GM12874 (cell line): Measurements from ENCODE around the gene CEP290.

Experiments used
- CTCF ChIP-seq: IDR thresholded peaks from 2 replicates; pipeline ENCODE4 v1.5.1; 2011; ENCODE audit warnings: low read depth, mild to moderate bottlenecking, control low read depth, low read length, moderate library complexity; ENCODE audit not compliant: insufficient read depth

CEP290 gene

DNA sequence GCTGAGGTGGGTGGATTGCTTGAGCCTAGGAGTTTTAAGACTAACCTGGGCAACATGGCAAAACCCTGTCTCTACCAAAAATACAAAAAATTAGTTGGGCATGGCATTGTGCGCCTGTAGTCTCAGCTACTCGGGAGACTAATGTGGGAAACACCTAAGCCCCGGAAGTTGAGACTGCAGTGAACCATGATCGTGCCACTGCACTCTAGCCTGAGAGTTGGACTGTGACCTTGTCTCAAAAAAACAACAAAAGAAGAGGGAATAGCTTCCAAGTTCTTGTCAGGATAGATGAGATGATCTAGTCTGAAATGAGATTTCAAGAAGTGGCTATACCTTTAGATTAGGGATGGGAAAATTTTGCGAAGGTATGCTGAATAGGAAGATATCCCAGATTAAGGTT lies 97.9 kb downstream of the CEP290 start:
- TF ChIP-seq CTCF, result no peak

GRCh38 chr12:88037770-88038169 lies 104.1 kb downstream of the CEP290 start:
- TF ChIP-seq CTCF, result no peak

DNA sequence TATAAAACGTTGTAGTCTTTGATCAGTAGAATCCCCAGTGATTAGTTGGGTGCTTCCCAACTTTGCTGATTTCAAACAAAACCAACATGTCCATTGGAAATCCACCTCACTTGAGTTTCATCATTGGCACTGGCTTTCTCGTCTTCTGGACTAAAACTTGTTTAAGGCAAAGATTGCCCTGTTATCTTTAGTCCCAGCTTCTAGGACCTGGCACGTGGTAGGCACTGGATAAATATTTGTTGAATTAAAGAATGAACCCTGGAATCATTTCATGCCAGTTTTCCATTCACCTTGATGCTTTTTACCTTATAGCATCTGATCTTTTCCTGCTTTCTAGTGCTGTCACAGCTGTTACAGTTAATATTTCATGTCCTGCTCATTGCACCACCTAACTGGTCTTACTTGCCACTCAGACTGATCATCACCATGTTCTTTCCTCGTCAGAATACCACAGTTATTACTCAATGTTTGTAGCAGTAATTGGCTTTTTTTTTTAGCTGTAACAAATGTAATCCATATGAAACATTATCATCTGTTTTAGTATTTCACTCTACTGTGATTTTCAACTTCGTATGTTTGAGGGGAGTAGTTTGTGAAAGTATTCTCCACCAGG lies 105.4 kb downstream of the CEP290 start:
- TF ChIP-seq CTCF, result no peak

- no peak for TF ChIP-seq CTCF
These were observed 106.0 kb downstream of the CEP290 start for GRCh38 chr12:88035907-88036289.

GRCh38 chr12:88035271-88035906 lies 106.5 kb downstream of the CEP290 start:
- no peak for TF ChIP-seq CTCF

- no peak for TF ChIP-seq CTCF
These were observed 112.7 kb downstream of the CEP290 start, which contains the start of gene C12orf50 for GRCh38 chr12:88029093-88029665. TSS of gene C12orf50 (minus strand) at chr12:88029401. CDS start at chr12:88026962, 2,439 bp downstream.

DNA sequence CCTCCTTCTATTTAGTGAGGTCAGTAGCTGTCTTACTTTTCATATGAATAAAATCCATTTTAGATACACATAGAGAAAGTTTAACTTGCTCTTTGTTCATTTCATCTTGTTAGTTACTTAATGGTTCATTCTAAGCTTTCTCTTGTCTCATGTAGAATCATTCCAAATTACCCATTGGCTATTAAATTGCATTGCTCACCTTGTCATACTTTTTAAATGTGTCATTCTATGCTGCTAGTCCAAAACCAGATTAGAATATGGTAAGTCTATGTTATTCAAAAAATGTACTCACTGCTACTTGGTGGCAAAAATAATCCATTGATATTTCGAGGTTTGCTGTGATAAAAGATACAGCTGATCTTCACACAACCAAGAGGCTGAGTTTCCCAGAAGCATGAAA lies 115.7 kb downstream of the CEP290 start:
- TF ChIP-seq CTCF, result no peak
